ENCODE measurements around the gene EIF4G3. TPM values are rescaled to one million over a fixed set of nuclear protein-coding genes. Genes with fewer than 3 reads are reported as not detected.
"Not testable (repeated sequence)": the region's sequence is repeated elsewhere in the genome, so short reads cannot be mapped to it uniquely, and the experiment has no call there.

EIF4G3 gene
- total RNA-seq, 1 donor from 2014 or later = 39.3 TPM

GRCh38 chr1:20867062-20867461 is 309.6 kb downstream of the EIF4G3 start:
- Histone ChIP-seq H3K27me3 (no peaks in the 10 kb centered on the region), H3K4me1 (peaks cover 4% of the 10 kb centered on the region), H3K36me3 (peaks cover 0 to 19% of the 10 kb centered on the region in 2 donors), H3K27ac (peak overlapping the region; percentile 11), H3K4me3 (no peak overlapping the region), H3K9me3 (no peaks in the 10 kb centered on the region)
- TF ChIP-seq POLR2A (IDR thresholded peaks at IDR 0.05) = no peak
- TF ChIP-seq CTCF (IDR thresholded peaks at IDR 0.05) = no peak
- TF ChIP-seq POLR2AphosphoS5 (IDR thresholded peaks at IDR 0.05; ENCODE audit: insufficient read depth in 1 of 2, low read depth in 1 of 2) = no peak
- no peak for DNase-seq (ENCODE audit: extremely low spot score in 2 of 2)
- intact Hi-C loops (cut with DNase I) = no loop called here

GRCh38 chr1:20865001-20865400 is 311.7 kb downstream of the EIF4G3 start:
- H3K27ac ChIP-seq = no peak overlapping the region

GRCh38 chr1:20854529-20854928 is 322.2 kb downstream of the EIF4G3 start:
- H3K4me3 ChIP-seq = no peak overlapping the region
- intact Hi-C loops (cut with DNase I) = no loop called here
- H3K27ac ChIP-seq = no peak overlapping the region
- TF ChIP-seq POLR2AphosphoS5 (IDR thresholded peaks at IDR 0.05; ENCODE audit: insufficient read depth in 1 of 2, low read depth in 1 of 2) = no peak
- TF ChIP-seq POLR2A (IDR thresholded peaks at IDR 0.05) = no peak
- TF ChIP-seq CTCF (IDR thresholded peaks at IDR 0.05) = no peak
- no peak for DNase-seq (ENCODE audit: extremely low spot score in 2 of 2)
- H3K4me1 ChIP-seq = no peaks in the 10 kb centered on the region
- no peaks in the 10 kb centered on the region for H3K9me3 ChIP-seq
- peaks cover 0 to 62% of the 10 kb centered on the region in 2 donors for H3K36me3 ChIP-seq
- no peaks in the 10 kb centered on the region for H3K27me3 ChIP-seq

More at GRCh38 chr1:20865001-20865400, 311.7 kb downstream of the EIF4G3 start:
- no peaks in the 10 kb centered on the region for H3K27me3 ChIP-seq
- intact Hi-C loops (cut with DNase I) = no loop called here
- no peak for TF ChIP-seq POLR2AphosphoS5 (IDR thresholded peaks at IDR 0.05; ENCODE audit: insufficient read depth in 1 of 2, low read depth in 1 of 2)
- no peak for TF ChIP-seq POLR2A (IDR thresholded peaks at IDR 0.05)
- TF ChIP-seq CTCF (IDR thresholded peaks at IDR 0.05) = no peak
- no peak for DNase-seq (ENCODE audit: extremely low spot score in 2 of 2)
- H3K4me1 ChIP-seq = peaks cover 4% of the 10 kb centered on the region
- peaks cover 0 to 38% of the 10 kb centered on the region in 2 donors for H3K36me3 ChIP-seq
- no peak overlapping the region for H3K4me3 ChIP-seq
- no peaks in the 10 kb centered on the region for H3K9me3 ChIP-seq

- intact Hi-C loops (cut with DNase I); H3K9me3 ChIP-seq; H3K4me1 ChIP-seq; DNase-seq (ENCODE audit: extremely low spot score in 2 of 2); H3K27ac ChIP-seq; H3K4me3 ChIP-seq; H3K27me3 ChIP-seq: not testable (repeated sequence)
- H3K36me3 ChIP-seq = peaks cover 0 to 59% of the 10 kb centered on the region in 2 donors
Measured at GRCh38 chr1:20851791-20852190, 324.9 kb downstream of the EIF4G3 start.

GRCh38 chr1:20850021-20850420 is 326.7 kb downstream of the EIF4G3 start:
- intact Hi-C loops (cut with DNase I) = no loop called here
- H3K4me1 ChIP-seq = no peaks in the 10 kb centered on the region
- TF ChIP-seq POLR2AphosphoS5 (IDR thresholded peaks at IDR 0.05; ENCODE audit: insufficient read depth in 1 of 2, low read depth in 1 of 2) (no peak), CTCF (IDR thresholded peaks at IDR 0.05) (no peak), POLR2A (IDR thresholded peaks at IDR 0.05) (no peak)
- no peaks in the 10 kb centered on the region for H3K27me3 ChIP-seq
- peaks cover 0 to 51% of the 10 kb centered on the region in 2 donors for H3K36me3 ChIP-seq
- no peak for DNase-seq (ENCODE audit: extremely low spot score in 2 of 2)
- H3K9me3 ChIP-seq = no peaks in the 10 kb centered on the region
- H3K4me3 ChIP-seq = no peak overlapping the region
- H3K27ac ChIP-seq = no peak overlapping the region
